ENCODE data around the gene XCL2. TPM values are rescaled to one million over a fixed set of nuclear protein-coding genes. Genes with fewer than 3 reads are reported as not detected.
"Not testable (repeated sequence)": the region's sequence is repeated elsewhere in the genome, so short reads cannot be mapped to it uniquely, and the experiment has no call there.

The XCL2 gene, protein sequence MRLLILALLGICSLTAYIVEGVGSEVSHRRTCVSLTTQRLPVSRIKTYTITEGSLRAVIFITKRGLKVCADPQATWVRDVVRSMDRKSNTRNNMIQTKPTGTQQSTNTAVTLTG
- total RNA-seq, result 1 to 10 TPM in 2 of 3 donors, under 1 TPM in 1; 0.58 to 3.3 (median 1.3) TPM
- long read RNA-seq, donor 1, partial matches to known transcripts, result 0 of 1 reads
- long read RNA-seq, donor 1, other reads (novel, unspliced or antisense), result 0 of 1 reads
- long read RNA-seq, donor 2, result 0 reads

DNA sequence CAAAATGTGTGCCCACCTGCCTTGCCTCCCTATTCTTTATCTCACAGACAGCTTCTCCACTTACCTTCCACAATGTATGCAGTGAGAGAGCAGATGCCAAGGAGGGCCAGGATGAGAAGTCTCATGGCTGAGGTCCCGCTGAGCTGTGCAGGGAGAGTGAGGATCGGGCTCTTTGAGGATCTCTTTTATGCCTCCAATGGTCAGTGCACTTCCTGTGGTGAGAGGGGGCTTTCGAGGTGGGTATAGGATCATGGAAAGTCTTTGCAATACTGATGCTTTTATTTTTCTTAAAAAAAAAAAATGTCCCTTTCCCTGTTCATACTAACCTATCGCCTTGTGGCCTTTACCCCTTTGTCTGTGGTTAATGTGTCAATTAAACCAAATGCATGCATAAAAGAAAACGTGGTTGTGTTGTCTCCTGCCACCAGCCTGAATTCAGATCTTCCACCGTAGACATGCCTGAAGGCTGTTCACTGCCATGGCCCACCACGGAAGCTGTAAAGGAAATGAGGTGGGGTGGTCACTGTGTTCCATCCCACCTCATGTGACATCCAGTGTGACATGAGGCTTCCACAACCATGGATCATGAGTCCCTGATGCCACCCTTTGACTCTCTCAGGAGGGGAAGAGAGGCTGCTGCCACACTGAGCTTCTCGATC lies at the start of gene XCL2:
Gene XCL2 (minus strand): TSS at position 158 of the 659 bp plus-strand sequence. CDS start 33 bp downstream, at position 125.
- intact Hi-C loops (cut with DNase I, micrococcal nuclease); DNase-seq: not testable (repeated sequence)
- ATAC-seq, result peak; percentile 23

DNA sequence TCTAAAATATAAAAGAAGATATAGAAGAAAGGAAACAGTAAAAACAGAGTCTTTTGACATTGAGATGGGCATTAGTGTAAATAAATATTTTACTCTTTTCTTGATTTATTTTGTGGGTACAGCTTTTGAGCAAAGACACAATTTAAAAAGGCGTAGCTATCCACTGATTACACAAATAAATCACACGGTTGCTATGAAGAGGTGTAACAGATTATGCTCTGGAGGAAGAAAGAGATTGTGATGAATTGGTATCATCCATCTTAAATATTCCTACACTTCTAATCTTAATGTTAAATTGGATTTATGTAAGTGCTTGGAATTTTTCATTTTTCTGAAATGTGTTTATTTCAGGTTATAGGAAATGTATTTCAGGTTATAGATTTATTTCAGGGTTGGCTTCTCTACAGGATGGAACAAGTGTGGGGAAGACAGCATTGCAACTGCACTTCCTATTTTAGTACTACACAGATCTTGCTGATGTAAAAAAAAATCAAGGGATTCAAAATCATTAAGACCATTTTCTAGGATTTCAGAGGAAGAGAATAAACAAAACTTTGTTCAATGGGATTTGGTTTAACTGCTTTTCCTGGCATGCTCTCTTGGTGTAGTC lies 47.9 kb upstream of the XCL2 start:
- H3K9me3 ChIP-seq, result no peaks in the 10 kb centered on the region
- TF ChIP-seq, protein P1, sequence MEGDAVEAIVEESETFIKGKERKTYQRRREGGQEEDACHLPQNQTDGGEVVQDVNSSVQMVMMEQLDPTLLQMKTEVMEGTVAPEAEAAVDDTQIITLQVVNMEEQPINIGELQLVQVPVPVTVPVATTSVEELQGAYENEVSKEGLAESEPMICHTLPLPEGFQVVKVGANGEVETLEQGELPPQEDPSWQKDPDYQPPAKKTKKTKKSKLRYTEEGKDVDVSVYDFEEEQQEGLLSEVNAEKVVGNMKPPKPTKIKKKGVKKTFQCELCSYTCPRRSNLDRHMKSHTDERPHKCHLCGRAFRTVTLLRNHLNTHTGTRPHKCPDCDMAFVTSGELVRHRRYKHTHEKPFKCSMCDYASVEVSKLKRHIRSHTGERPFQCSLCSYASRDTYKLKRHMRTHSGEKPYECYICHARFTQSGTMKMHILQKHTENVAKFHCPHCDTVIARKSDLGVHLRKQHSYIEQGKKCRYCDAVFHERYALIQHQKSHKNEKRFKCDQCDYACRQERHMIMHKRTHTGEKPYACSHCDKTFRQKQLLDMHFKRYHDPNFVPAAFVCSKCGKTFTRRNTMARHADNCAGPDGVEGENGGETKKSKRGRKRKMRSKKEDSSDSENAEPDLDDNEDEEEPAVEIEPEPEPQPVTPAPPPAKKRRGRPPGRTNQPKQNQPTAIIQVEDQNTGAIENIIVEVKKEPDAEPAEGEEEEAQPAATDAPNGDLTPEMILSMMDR (IDR thresholded peaks at IDR 0.05), result no peak
- no peak for DNase-seq
- no peak overlapping the region for H3K4me3 ChIP-seq
- H3K4me1 ChIP-seq (ENCODE audit: low read depth), result no peaks in the 10 kb centered on the region
- no peaks in the 10 kb centered on the region for H3K36me3 ChIP-seq (ENCODE audit: low read depth)
- intact Hi-C loops (cut with DNase I, micrococcal nuclease), result no loop called here
- ATAC-seq, result no peak

More for the DNA sequence above, at the start of gene XCL2:
- H3K36me3 ChIP-seq (ENCODE audit: low read depth); H3K9me3 ChIP-seq; H3K4me3 ChIP-seq; H3K4me1 ChIP-seq (ENCODE audit: low read depth): not testable (repeated sequence)

DNA sequence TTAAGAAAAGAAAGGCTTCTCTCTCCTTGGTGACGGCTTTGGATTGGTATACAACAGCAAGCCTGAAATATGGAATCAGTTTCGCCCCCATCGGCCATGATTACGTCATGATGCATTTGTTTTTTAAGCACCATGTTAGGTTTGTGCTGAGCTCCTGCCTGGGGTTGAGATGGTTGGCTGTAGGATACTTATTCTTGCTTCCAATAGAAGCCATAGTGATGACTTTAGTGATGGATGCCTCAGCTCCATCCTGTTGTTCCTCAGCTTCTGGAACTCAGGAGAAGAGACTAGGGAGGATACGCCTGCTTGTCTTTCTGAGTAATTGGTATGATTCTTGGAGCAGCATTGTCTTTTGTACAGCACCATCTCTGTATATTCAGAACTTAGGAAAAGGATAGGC lies 47.3 kb upstream of the XCL2 start:
- TF ChIP-seq, protein P1 (IDR thresholded peaks at IDR 0.05), result no peak
- no peaks in the 10 kb centered on the region for H3K4me1 ChIP-seq (ENCODE audit: low read depth)
- intact Hi-C loops (cut with DNase I, micrococcal nuclease), result no loop called here
- H3K4me3 ChIP-seq, result no peak overlapping the region
- H3K9me3 ChIP-seq, result no peaks in the 10 kb centered on the region
- no peaks in the 10 kb centered on the region for H3K36me3 ChIP-seq (ENCODE audit: low read depth)
- no peak for DNase-seq
- no peak for ATAC-seq

DNA sequence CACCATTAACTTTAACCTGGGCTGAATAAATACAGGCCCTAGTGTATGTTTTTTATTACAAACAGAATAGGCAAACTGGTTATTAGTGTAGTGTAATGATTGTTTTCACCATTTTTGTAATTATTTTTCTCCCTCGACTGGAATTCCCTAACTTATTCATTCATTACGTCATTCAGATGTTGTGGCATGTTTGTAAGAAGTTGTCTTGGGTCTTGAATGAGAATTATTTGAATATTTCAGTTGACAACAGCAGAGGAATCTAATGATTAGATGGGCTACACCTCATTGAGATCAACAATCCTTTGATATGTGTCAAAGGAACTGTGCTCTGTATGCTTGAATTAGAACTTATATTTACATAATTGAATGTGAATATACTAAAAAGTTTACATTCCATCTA lies 45.4 kb upstream of the XCL2 start:
- H3K36me3 ChIP-seq (ENCODE audit: low read depth), result no peaks in the 10 kb centered on the region
- no peaks in the 10 kb centered on the region for H3K9me3 ChIP-seq
- ATAC-seq (no peak), DNase-seq (no peak)
- no peak overlapping the region for H3K4me3 ChIP-seq
- TF ChIP-seq, protein P1 (IDR thresholded peaks at IDR 0.05), result no peak
- intact Hi-C loops (cut with DNase I, micrococcal nuclease), result no loop called here
- H3K4me1 ChIP-seq (ENCODE audit: low read depth), result no peaks in the 10 kb centered on the region

DNA sequence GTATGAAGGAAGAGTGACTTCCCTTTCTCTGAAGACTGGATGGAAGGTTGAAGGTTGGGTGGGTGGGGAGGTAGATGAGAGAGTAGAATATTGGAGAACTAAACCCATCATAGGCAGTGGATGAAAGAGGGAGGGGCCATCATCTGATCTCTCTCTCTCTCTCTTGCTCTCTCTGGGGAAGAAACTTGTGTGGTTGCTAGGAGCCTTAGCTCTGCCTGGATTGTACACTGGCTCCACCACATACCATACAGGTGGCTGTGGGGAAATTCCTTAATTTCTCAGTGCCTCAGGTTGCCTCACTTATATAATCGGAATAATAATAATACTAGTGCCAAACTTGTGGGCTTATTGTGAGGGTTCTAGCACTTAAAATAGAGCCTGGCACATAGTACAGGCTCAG lies 42.1 kb upstream of the XCL2 start:
- no peak for DNase-seq
- Histone ChIP-seq H3K4me3 (no peak overlapping the region), H3K36me3 (ENCODE audit: low read depth) (no peaks in the 10 kb centered on the region), H3K9me3 (no peaks in the 10 kb centered on the region), H3K4me1 (ENCODE audit: low read depth) (no peaks in the 10 kb centered on the region)
- TF ChIP-seq, protein P1 (IDR thresholded peaks at IDR 0.05), result no peak
- intact Hi-C loops (cut with DNase I, micrococcal nuclease), result no loop called here
- ATAC-seq, result no peak

DNA sequence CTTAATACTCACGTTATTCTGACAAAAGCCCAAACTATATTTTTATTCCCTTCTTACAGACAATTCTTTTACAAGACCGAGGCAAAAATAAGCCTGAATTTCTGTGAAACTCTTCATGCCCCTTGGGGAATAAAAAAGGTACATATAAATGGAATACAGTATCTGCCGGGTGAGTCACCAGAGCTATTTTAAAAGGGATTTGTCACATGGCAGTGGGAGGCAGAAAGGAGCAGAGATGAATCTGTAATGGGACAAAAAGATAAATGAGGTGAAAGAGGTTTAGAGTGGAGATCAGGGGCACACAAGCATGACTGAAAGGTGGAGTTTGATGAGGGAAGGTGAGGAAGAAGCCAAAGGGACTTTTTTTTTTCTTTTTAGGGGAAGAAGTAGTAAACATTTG lies 41.4 kb upstream of the XCL2 start:
- H3K4me1 ChIP-seq (ENCODE audit: low read depth), result no peaks in the 10 kb centered on the region
- no peak overlapping the region for H3K4me3 ChIP-seq
- intact Hi-C loops (cut with DNase I, micrococcal nuclease), result no loop called here
- H3K36me3 ChIP-seq (ENCODE audit: low read depth), result no peaks in the 10 kb centered on the region
- DNase-seq, result no peak
- ATAC-seq, result no peak
- H3K9me3 ChIP-seq, result no peaks in the 10 kb centered on the region
- TF ChIP-seq, protein P1 (IDR thresholded peaks at IDR 0.05), result no peak
